ENCODE measurements around the gene ASPRV1. TPM values are rescaled to one million over a fixed set of nuclear protein-coding genes. Genes with fewer than 3 reads are reported as not detected.
A peak's percentile ranks its signal among the peaks of the same experiment; 100 is the strongest.

Gene ASPRV1
- total RNA-seq, 1 experiment from 2014 or later, result 0.66 TPM

- Mint-ChIP-seq H3K9me3 (ENCODE audit: unreplicated experiment) (no peaks in the 10 kb centered on the region), H3K27me3 (ENCODE audit: insufficient read depth, unreplicated experiment) (no peaks in the 10 kb centered on the region), H3K27ac (ENCODE audit: unreplicated experiment) (peak overlapping the region; percentile 82), H3K36me3 (ENCODE audit: insufficient read depth, unreplicated experiment) (peaks cover 15% of the 10 kb centered on the region), H3K4me3 (ENCODE audit: unreplicated experiment) (peak overlapping the region; percentile 82), H3K4me1 (ENCODE audit: low read depth, unreplicated experiment) (peaks cover 4% of the 10 kb centered on the region)
- no peaks in the 10 kb centered on the region for H3K4me1 ChIP-seq
- intact Hi-C loops (cut with micrococcal nuclease; ENCODE audit: unreplicated experiment), result loop anchor here (1.0 to 2.0 kb wide), 7 partner anchors 20 to 334 kb away; partner anchors contain the start of gene TIA1
- H3K9me3 ChIP-seq, result no peaks in the 10 kb centered on the region
- TSS peak; percentile 85 for BruUV-seq (replicated peaks)
- DNase-seq, result peak; percentile 100
- H3K36me3 ChIP-seq (ENCODE audit: control insufficient read depth, insufficient read depth, low read length), result no peaks in the 10 kb centered on the region
- CTCF ChIA-PET, result interaction anchor here (0.5 to 4.4 kb wide), 29 partner anchors 8 to 475 kb away, joined by 3 to 69 read pairs (median 4); partner anchors contain the start of genes C2orf42, PCYOX1, SNRNP27 and SNRPG
- POLR2A ChIA-PET, result interaction anchor here (0.6 to 2.8 kb wide), 59 partner anchors 10 to 1154 kb away, joined by 3 to 58 read pairs (median 4); partner anchors contain the start of genes ANXA4, C2orf42, NAGK and PCYOX1
- no peaks in the 10 kb centered on the region for H3K27me3 ChIP-seq (replicated peaks; ENCODE audit: control insufficient read depth, insufficient read depth, low read length)
- H3K4me3 ChIP-seq (ENCODE audit: low read depth, low read length), result peak overlapping the region; percentile 74
- TF ChIP-seq, protein P1, sequence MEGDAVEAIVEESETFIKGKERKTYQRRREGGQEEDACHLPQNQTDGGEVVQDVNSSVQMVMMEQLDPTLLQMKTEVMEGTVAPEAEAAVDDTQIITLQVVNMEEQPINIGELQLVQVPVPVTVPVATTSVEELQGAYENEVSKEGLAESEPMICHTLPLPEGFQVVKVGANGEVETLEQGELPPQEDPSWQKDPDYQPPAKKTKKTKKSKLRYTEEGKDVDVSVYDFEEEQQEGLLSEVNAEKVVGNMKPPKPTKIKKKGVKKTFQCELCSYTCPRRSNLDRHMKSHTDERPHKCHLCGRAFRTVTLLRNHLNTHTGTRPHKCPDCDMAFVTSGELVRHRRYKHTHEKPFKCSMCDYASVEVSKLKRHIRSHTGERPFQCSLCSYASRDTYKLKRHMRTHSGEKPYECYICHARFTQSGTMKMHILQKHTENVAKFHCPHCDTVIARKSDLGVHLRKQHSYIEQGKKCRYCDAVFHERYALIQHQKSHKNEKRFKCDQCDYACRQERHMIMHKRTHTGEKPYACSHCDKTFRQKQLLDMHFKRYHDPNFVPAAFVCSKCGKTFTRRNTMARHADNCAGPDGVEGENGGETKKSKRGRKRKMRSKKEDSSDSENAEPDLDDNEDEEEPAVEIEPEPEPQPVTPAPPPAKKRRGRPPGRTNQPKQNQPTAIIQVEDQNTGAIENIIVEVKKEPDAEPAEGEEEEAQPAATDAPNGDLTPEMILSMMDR (IDR thresholded peaks at IDR 0.05; ENCODE audit: insufficient read depth in 1 of 2, low read depth in 1 of 2, low read length in 1 of 2, severe bottlenecking in 1 of 2, unreplicated experiment in 1 of 2), result peak in 1 of 2 experiments; percentile 33
Observed at GRCh38 chr2:69914164-69914949, 47.1 kb downstream of the ASPRV1 start.

GRCh38 chr2:69911985-69912563 is 49.4 kb downstream of the ASPRV1 start:
- Histone ChIP-seq H3K27me3 (replicated peaks; ENCODE audit: control insufficient read depth, insufficient read depth, low read length) (no peaks in the 10 kb centered on the region), H3K36me3 (ENCODE audit: control insufficient read depth, insufficient read depth, low read length) (peaks cover 2% of the 10 kb centered on the region; the same call in 1 of the 2 replicates), H3K4me3 (ENCODE audit: low read depth, low read length) (no peak overlapping the region), H3K4me1 (no peaks in the 10 kb centered on the region), H3K9me3 (no peaks in the 10 kb centered on the region)
- CTCF ChIA-PET, result interaction anchor here (0.6 to 4.4 kb wide), 5 partner anchors 19 to 381 kb away, joined by 4 to 69 read pairs (median 5); partner anchors contain the start of genes SNRNP27 and SNRPG
- TF ChIP-seq, protein P1 (IDR thresholded peaks at IDR 0.05; ENCODE audit: insufficient read depth in 1 of 2, low read depth in 1 of 2, low read length in 1 of 2, severe bottlenecking in 1 of 2, unreplicated experiment in 1 of 2), result peak; percentile 44 to 70
- DNase-seq, result peak in 1 of 2 experiments; percentile 51
- POLR2A ChIA-PET, result no interaction called here
- no peaks in the 10 kb centered on the region for H3K9me3 Mint-ChIP-seq (ENCODE audit: unreplicated experiment)
- intact Hi-C loops (cut with micrococcal nuclease; ENCODE audit: unreplicated experiment), result loop anchor here (1.0 kb wide), 1 partner anchor 389 kb away; no protein-coding TSS in a partner anchor
- H3K4me1 Mint-ChIP-seq (ENCODE audit: low read depth, unreplicated experiment), result peaks cover 4% of the 10 kb centered on the region
- H3K27ac Mint-ChIP-seq (ENCODE audit: unreplicated experiment), result no peak overlapping the region
- no TSS peak for BruUV-seq (replicated peaks)
- H3K4me3 Mint-ChIP-seq (ENCODE audit: unreplicated experiment), result no peak overlapping the region
- H3K27me3 Mint-ChIP-seq (ENCODE audit: insufficient read depth, unreplicated experiment), result no peaks in the 10 kb centered on the region
- peaks cover 32% of the 10 kb centered on the region for H3K36me3 Mint-ChIP-seq (ENCODE audit: insufficient read depth, unreplicated experiment)

Other genes starting within 250 kb of the ASPRV1 start
- gene ANXA4, start 219.5 kb downstream of the ASPRV1 start, total RNA-seq (2022), result 90.8 and 92.0 TPM in 2 replicates
- gene GMCL1, start 132.0 kb downstream of the ASPRV1 start, total RNA-seq (2022), result 13.8 and 17.5 TPM in 2 replicates
- 49.3 and 49.7 TPM in 2 replicates for gene SNRNP27, start 67.7 kb downstream of the ASPRV1 start, total RNA-seq (2022)
- gene MXD1, start 46.5 kb downstream of the ASPRV1 start, total RNA-seq (2022), result 9.5 and 12.1 TPM in 2 replicates
- 308 and 319 TPM in 2 replicates for gene PCBP1, start 125.8 kb upstream of the ASPRV1 start, total RNA-seq (2022)
- 12.7 and 14.8 TPM in 2 replicates for gene C2orf42, start 229.4 kb upstream of the ASPRV1 start, total RNA-seq (2022)